ENCODE results near the gene RAB35.

The RAB35 gene

DNA sequence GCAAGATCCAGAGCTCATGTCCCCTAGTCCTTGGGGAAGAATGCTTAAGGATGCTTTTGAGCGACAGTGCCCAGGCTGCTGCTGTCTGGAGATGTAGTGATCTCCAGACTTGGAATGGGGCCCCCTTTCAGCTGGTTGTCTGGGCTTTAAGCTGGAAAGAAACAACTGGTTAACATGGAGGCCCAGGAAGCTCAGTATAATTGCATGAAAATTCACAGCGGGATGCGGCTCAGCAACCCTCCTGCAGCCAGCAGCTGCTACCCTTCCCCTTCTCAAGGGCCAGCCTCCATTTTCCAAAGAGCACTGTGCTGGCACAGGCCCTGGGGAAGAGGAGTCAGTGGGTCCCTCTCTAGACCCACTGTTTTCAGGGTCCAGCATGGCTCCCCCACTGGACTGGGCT is 26.3 kb downstream of the RAB35 start:
- in situ Hi-C loops (cut with MboI; ENCODE audit: low sequenced_read_pairs): no loop called here

DNA sequence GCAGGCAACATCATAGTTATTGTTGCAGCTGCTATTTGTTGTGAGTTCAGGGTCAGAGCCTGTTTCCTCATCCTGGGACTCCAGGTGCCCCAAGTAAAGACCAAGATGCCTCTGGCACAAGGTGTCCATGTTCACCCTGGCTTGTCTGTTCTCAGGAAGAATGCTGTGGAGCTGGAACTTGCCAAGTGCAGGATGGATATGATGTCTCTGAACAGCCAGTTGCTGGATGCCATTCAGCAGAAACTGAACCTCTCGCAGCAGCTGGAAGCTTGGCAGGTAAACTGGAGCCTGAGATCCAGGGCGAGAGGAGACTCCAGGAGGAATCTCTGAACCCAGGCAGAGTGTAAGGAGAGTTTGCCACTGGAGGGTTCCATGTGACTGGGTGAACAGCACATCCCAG is 26.8 kb downstream of the RAB35 start:
- in situ Hi-C loops (cut with MboI; ENCODE audit: low sequenced_read_pairs): no loop called here

DNA sequence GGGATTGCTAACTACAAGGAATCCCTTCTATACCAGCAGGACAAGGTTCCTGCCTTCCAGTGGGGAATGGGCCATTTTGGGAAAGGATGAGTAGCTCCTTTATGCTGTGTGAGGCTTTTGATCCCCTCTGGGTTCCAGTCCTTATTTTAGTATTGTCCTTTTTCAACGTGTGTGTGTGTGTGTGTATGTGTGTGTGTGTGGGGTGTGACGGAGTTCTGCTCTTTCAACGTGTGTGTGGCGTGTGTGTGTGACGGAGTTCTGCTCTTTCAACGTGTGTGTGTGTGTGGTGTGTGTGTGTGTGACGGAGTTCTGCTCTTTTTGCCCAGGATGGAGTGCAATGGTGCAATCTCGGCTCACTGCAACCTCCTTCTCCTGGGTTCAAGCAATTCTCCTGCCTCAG is 27.4 kb downstream of the RAB35 start:
- in situ Hi-C loops (cut with MboI; ENCODE audit: low sequenced_read_pairs): no loop called here

DNA sequence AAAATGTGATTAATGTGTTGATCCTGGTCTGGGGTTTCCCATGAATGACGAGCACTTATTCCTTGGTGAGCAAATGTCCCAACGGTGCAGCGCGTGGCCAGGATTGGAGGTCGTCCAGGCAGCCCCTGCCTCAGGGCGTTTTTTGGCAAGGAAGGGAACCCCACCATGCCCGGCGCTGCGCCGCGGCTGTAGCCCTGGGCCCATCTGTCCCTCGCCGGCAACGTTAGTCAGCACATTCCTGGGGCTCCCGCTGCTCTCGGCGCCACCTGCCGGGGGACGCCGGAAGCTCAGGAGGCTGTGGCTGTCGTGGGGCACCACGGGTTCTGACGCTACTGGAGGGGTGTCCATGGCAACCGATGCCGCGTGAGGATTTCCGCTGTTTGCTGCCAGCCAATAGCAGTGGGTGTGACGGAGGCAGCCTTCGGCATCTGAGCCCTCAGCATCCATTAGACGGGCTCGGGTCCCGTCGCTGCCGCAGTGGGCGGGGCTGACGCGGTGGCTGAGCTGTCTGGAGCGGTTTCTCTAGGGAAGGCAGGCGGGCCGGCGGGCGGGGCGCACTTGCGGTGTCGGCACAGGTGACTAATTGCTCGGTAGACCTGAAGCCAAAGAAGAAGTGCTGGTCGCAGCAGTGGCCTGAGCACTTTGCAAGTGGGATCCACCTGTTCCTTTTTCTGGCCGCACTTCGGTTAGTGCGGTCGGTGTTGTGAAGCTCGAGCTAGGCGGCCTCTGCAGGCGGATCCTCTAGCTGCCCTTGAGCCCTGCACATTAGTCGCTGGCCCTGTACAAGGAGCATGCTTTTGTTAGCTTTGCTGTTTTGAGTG is 29.5 kb downstream of the RAB35 start:
- in situ Hi-C loops (cut with MboI; ENCODE audit: low sequenced_read_pairs): no loop called here

DNA sequence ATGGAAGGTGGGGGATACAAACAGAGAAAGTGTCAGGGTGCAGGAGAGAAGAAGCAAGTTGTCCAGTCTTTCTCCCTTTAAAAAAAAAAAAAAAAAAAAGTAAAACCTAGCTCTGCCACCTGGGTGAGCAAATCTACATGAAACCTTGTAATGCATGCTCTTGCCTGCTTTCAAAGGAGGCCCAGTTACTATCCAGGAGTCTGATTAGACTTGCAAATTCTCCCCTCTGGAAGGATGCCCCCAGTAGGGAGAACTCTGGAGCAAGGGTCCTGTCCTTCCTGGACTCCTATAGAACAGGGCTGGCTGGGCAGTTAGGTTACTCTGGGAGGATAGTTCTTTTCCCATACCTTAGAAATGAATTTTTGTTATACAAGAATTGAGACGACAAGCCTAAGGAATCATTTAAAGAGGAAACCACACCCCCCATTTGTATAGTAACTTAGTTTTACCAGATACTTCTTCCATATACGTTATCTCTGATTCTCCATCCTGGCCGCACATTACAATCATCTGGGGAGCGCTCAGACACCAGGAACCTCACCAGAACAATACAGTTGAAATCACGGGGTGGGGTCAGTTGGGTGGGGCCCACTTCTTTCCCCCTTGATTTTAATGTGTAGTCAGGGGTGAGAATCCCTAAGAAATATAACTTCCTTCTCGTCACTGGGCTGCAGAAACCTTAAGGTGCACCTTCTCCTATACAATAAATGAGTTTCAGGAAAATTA is 30.5 kb downstream of the RAB35 start:
- in situ Hi-C loops (cut with MboI; ENCODE audit: low sequenced_read_pairs): no loop called here

DNA sequence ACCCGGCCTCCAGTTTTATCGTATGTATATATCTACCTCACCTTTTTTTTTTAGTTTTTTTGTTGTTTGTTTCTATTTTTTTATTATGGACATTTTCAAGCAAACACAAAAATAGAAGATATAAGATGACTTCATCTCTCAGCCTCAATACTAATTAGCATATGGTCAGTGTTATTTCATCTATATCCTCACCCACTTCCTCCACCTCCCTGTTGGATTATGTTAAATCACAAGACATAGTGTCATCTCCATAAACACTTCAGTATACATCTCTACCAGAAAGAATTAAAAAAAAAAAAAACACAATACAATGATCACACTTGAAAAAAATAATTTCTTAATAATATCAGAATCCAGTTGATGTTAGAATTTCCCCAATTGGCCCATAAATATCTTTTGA is 34.9 kb downstream of the RAB35 start:
- in situ Hi-C loops (cut with MboI; ENCODE audit: low sequenced_read_pairs): no loop called here

DNA sequence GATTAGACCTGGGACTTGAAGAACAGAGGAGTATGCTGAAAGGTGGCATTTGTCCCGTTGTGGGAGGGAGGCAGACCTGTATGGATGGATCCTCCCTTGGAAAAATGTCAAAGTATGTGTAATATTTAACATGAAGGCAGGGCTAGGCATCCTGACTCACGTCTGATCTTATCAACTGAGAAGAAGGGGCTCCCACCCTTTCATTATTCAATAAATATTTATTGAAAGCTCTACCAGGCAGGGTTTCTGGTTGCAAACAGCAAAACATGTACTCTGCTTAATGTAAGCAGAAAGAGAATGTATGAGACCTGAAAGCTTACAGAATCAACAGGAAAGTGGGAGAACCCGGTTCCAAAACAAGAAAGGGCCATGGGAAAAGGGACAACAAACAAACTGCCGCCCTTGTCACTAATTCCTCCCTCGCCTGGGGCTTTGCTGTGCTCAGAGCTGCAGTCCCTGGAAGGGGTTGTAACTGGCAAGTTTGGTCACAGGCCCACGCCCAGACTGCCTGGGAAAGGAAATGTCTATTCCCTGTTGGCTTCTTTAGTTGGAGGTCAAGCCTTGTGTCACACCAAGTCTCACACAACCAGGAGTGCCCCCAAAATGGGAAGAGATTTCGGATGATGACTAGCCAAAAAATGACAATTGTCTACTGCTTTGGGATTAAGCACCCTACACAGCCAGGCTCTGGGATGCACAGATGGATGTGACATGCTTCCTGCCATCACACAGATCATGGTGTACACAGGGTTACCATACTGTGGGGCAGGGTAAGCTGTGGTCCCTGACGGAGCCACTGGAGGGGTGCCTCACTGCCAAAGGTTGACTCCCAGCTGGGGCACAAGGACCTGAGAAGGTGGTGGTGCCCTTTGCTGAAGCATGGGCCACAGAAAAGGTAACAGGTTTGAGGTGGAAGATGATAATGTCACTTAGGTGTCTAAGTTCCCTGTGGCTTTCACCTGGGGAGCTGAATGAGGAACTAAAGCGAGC is 36.8 kb downstream of the RAB35 start:
- in situ Hi-C loops (cut with MboI; ENCODE audit: low sequenced_read_pairs): no loop called here

DNA sequence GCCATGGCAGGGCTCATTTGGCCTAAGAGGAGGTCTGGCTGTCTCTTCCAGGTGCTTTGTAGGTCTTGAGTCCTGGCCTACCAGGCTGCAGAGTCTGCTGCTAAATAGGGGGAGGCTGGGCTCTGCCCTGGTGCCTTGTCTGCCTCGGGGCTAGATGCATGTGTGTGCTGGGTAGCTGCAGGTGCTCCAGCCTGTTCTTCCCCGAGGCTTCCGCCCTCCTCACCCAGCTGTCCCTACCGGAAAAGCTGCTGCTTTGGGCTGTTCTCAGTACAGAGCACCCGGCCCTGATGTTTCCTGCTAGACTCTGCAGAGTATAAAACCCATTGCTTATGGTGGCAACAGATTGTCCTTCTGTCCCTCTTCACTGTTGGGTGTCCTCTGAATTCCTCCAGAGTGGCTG is 37.7 kb downstream of the RAB35 start:
- in situ Hi-C loops (cut with MboI; ENCODE audit: low sequenced_read_pairs): no loop called here

DNA sequence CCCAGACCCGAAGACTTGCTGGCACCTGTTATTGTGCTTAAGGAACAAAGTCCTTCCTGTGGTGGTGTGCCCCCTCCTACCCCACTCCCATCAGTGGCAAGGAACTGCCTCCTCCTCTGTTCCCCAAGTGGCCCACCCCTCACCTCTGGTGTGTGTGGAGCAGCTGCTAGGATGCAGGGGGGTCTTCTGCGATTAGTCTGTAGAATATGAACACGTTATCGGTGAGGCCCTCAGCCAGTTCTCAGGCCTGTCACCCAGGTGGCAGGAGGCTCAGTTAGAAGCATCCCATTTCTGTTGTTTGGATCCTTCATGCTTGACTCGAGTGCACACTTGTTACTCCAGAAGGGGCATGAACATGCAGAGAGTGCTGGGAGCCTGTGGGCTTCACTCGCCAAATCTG is 39.3 kb downstream of the RAB35 start:
- in situ Hi-C loops (cut with MboI; ENCODE audit: low sequenced_read_pairs): no loop called here

DNA sequence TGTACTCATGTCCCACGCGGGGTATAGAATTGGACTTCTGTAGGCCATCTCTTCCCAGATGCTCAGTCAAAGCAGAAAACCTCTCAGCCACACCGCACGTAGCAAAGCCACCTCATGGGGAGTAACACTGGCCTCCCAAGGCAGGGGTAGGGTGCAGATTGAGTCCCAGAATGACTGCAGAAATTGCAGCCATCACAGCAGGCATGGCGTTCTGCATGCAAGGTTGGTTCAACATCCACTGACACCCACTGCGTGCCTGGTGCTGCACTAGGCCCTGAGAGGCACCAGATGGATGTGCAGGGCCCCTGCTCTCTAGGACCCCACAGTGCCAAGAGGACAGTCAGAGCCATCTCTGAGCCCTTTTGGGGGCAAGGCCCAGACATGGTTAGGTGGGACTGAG is 39.9 kb downstream of the RAB35 start:
- in situ Hi-C loops (cut with MboI; ENCODE audit: low sequenced_read_pairs): no loop called here

DNA sequence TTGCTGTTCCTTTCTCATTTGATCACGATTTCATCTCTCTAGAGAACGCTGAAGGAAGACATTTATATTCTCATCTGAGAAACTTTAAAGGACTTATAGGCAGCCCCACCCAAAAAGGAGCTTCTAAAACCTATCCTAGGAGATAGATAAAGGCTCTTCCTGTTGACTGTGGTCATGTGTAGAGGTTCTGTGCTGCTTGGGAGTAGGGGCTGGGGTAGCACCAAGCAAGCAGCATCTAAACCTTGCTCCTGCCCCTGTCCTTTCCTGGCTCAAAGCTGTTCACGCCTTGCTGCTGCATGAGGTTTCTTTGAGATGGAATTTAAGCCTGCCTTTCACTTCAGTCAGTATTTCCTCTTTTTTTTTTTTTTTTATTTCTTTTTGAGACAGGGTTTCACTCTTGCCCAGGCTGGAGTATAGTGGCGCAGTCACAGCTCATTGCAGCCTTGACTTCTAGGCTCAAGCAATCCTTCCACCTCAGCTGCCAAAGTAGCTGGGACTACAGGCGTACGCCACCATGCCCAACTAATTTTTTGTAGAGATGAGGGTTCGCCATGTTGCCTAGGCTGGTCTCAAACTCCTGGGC is 41.4 kb downstream of the RAB35 start:
- in situ Hi-C loops (cut with MboI; ENCODE audit: low sequenced_read_pairs): no loop called here

DNA sequence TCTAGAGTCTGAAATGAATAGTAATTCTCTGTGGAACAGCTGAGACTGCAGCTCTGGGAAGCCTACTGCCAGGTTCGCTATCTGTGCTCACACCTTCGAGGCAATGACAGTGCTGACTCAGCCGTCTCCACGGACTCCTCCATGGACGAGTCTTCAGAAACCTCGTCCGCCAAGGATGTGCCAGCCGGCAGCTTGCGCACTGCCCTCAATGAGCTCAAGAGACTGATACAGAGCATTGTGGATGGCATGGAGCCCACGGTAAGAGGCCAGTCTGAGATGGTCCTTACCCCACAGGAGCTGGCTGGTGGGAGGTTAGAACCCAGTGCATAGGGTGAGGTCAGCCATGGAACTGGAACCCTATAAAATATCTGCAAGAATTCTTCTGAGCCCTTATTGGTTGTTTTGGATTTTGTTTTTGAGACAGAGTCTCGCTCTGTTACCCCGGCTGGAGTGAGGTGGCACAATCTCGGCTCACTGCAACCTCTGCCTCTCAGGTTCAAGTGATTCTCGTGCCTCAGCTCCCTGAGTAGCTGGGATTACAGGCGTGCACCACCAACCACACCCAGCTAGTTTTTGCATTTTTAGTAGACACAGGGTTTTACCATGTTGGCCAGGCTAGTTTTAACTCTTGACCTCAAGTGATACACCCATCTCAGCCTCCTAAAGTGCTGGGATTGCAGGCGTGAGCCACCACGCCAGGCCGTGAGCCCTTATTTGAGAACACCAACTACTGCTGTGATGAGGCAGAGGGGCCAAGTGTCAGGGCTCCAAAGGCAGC is 43.9 kb downstream of the RAB35 start:
- in situ Hi-C loops (cut with MboI; ENCODE audit: low sequenced_read_pairs): no loop called here

DNA sequence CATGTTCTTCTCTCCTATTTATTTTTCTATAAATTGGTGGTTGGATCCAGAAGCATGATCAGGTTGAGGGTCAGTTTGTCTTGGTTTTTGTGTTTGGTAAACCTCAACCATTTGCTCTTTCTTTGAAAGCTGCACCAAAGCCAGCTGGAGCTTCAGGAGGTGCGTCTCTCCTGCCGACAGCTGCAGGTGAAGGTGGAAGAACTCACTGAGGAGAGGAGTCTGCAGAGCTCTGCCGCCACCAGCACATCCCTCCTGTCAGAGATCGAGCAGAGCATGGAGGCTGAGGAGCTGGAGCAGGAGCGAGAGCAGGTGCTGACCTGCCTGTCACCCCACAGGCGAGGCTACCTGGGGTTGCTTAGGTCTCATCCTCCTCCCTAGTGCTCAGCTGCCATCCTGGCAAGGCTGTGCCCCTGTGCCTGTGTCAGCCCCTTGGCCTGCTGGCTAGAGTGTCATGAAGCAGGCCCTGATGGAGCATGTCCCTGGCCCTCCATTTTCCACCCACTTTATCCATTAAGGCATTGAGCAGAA is 45.0 kb downstream of the RAB35 start:
- in situ Hi-C loops (cut with MboI; ENCODE audit: low sequenced_read_pairs): no loop called here

DNA sequence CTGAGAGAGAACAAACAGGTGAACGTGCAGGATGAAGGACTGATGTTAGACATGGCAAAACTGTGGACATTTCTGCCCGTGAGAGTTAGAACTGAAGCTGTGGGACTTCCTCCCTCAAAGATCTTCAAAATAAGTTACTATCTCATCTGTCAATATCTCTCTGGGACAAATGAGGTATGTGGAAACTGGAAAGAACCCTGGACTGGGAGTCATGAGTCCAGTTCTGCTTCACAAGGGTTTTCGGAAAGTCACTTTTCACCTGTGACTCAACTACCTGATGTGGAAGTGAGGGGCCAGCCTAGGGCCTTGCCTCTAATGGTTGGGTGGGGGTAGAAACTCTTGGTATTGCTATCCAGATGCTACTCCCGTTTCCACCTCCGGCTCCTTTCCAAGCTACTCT is 47.3 kb downstream of the RAB35 start:
- in situ Hi-C loops (cut with MboI; ENCODE audit: low sequenced_read_pairs): no loop called here

DNA sequence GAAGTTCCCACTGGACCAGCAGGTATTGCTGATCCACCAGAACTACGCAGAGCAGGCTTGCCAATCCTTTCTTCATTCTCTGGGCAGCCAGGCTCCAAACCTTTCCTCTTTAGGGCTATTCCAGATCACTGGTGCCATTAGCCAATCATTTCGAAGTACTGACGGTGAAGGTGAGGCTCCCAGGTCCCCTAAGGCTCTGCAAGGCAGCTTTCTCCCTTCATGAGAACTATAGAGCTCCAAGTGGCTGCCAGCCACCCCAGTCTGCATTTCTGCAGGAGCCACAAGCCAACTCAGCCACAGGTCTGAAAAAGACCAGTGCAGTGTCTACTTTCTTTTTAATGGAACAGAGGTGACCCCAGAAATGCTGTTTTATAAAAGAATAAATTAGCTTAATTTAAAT is 48.7 kb downstream of the RAB35 start:
- in situ Hi-C loops (cut with MboI; ENCODE audit: low sequenced_read_pairs): no loop called here

DNA sequence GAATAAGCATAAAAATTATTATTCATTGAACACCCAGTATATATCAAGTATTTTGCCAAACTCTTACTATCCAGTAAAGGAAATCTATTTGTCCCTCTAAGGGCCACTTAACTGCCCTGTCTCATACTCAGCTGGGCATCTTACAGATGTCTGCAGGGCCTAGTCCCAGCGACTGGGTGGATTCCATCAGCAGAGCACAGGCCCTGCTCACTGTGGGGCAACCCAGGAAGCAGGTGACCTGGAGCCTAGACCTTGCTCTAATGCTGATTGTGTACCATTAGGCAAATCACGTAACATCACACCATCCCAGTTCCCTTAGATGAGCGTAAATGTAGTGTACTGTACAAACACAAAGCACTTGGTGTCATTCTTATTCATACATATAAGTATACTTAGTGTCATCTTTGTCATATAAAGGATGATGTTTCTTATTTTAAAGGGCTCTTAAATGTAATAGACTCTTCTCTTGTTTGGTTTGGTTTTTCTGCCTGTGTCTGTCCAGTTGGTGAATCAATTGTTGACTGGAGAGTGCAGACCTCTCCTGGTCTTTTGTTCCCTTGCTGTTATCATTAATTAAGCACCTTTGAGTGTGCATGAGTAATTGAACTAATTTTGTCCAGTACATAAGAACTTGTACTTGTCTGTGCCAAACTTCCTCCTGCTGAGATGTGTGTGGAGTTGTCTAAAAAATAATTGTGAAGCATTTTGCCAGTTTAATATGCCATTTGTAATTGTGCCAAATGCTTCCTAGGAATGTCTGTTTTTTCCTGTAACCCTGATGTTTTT is 49.3 kb downstream of the RAB35 start:
- in situ Hi-C loops (cut with MboI; ENCODE audit: low sequenced_read_pairs): no loop called here

DNA sequence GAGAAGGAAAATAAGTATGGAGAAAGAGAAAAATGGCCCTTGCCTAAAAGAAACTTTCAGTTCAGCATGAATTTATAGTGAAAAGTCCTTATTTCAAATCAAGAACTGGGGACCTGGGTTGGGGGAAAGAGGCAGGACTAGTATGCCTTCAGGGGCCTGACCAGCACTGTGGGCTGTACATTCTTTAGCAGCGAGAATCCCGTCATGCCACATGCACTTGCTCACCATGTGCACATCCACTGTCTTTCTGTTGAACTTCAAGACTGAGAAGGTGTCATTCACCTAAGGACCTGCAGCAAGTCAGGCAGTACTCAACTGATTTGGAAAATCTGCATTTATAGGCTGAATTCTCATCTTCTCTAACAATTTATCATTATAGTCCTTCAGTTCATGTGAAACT is 50.2 kb downstream of the RAB35 start:
- in situ Hi-C loops (cut with MboI; ENCODE audit: low sequenced_read_pairs): no loop called here

DNA sequence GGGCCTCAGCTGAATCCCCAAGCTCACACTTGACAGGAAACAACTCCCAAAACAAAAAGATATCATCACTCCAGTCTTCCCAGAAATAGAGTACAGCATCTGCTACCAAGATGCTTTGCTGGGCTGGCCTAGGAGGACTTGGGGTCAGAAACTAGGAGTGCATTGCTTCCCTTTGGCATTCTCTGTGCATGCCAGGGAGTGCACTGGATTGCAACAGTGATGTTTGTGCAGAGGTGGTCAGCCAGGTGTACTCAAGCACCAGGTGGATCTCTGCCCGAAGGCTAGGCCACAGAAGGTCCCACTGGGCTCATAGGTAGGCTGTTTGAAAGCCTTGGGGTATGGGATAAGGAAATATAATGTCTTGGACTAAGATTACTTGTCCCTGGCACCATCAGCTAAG is 51.1 kb downstream of the RAB35 start:
- in situ Hi-C loops (cut with MboI; ENCODE audit: low sequenced_read_pairs): no loop called here

Data from HL-60/S4 treated with phorbol 12-myristate 13-acetate at 8.2 ng/mL for 4 days and 3 days (cell line).